ENCODE results near the gene AHNAK.
A peak's percentile ranks its signal among the peaks of the same experiment; 100 is the strongest.
"Not testable (repeated sequence)": the region's sequence is repeated elsewhere in the genome, so short reads cannot be mapped to it uniquely, and the experiment has no call there.

AHNAK gene

GRCh38 chr11:62553839-62554361 is 7.3 kb upstream of the AHNAK start:
- DNase-seq (ENCODE audit: low read depth): no peak
- in situ Hi-C loops (cut with HindIII; ENCODE audit: low sequenced_read_pairs): no loop called here
- no peak for TF ChIP-seq CTCF (IDR thresholded peaks at IDR 0.05; ENCODE audit: low read depth, low read length, missing control alignments)
- H3K4me3 ChIP-seq (ENCODE audit: low read depth, low read length): peak overlapping the region; percentile 14

GRCh38 chr11:62553080-62553838 is 6.7 kb upstream of the AHNAK start:
- in situ Hi-C loops (cut with HindIII; ENCODE audit: low sequenced_read_pairs): no loop called here
- DNase-seq (ENCODE audit: low read depth): peak; percentile 80
- no peak for TF ChIP-seq CTCF (IDR thresholded peaks at IDR 0.05; ENCODE audit: low read depth, low read length, missing control alignments)
- peak overlapping the region; percentile 14 for H3K4me3 ChIP-seq (ENCODE audit: low read depth, low read length)

- peak overlapping the region; percentile 14 for H3K4me3 ChIP-seq (ENCODE audit: low read depth, low read length)
- TF ChIP-seq CTCF (IDR thresholded peaks at IDR 0.05; ENCODE audit: low read depth, low read length, missing control alignments): no peak
- in situ Hi-C loops (cut with HindIII; ENCODE audit: low sequenced_read_pairs): no loop called here
- no peak for DNase-seq (ENCODE audit: low read depth)
These were observed 6.0 kb upstream of the AHNAK start for GRCh38 chr11:62552485-62553079.

- H3K4me3 ChIP-seq (ENCODE audit: low read depth, low read length); DNase-seq (ENCODE audit: low read depth); in situ Hi-C loops (cut with HindIII; ENCODE audit: low sequenced_read_pairs): not testable (repeated sequence)
These were observed 3.9 kb upstream of the AHNAK start for GRCh38 chr11:62550478-62550877.

- no peak for TF ChIP-seq CTCF (IDR thresholded peaks at IDR 0.05; ENCODE audit: low read depth, low read length, missing control alignments)
- in situ Hi-C loops (cut with HindIII; ENCODE audit: low sequenced_read_pairs): no loop called here
- DNase-seq (ENCODE audit: low read depth): no peak
- no peak overlapping the region for H3K4me3 ChIP-seq (ENCODE audit: low read depth, low read length)
These were observed 2.1 kb upstream of the AHNAK start for GRCh38 chr11:62548545-62549335.

- H3K4me3 ChIP-seq (ENCODE audit: low read depth, low read length): peak overlapping the region; percentile 98
- DNase-seq (ENCODE audit: low read depth): no peak
- TF ChIP-seq CTCF (IDR thresholded peaks at IDR 0.05; ENCODE audit: low read depth, low read length, missing control alignments): no peak
- in situ Hi-C loops (cut with HindIII; ENCODE audit: low sequenced_read_pairs): no loop called here
These were observed 1.2 kb upstream of the AHNAK start for GRCh38 chr11:62547691-62548281.
